T-cell (primary cell): Measurements from ENCODE around the gene GRK6. TPM values are rescaled to one million over a fixed set of nuclear protein-coding genes. Genes with fewer than 3 reads are reported as not detected.

Source experiments
- total RNA-seq, 35 experiments: library from RNA in 6 of 35; stranded (reverse) in 6 of 35; fragments of 120-200 nt in 1 of 35; gene quantifications; one replicate each; pipeline versions ENCODE4 v1.2.1 to v1.2.4 and lab custom pipeline; 2013 to 2026

Gene GRK6
- total RNA-seq, 5 donors from 2014 or later (not counting 1 experiment from before 2014, with no cell fraction given), result 196 to 226 (median 216) TPM

Other genes starting within 250 kb of the GRK6 start
- 10 to 100 TPM; 18.2 to 34.0 (median 25.2) TPM for gene RAB24, start 123.0 kb upstream of the GRK6 start, total RNA-seq
- 10 to 100 TPM; 52.0 to 84.9 (median 74.5) TPM for gene PRELID1, start 122.9 kb upstream of the GRK6 start, total RNA-seq
- 10 to 100 TPM in 4 of 5 donors, 1 to 10 TPM in 1; 9.3 to 15.2 (median 12.4) TPM for gene MXD3, start 114.8 kb upstream of the GRK6 start, total RNA-seq
- 100 to 1,000 TPM in 3 of 5 donors, 10 to 100 TPM in 2; 67.2 to 122 (median 106) TPM for gene LMAN2, start 75.0 kb upstream of the GRK6 start, total RNA-seq
- gene RGS14, start 68.8 kb upstream of the GRK6 start, total RNA-seq, result 100 to 1,000 TPM in 3 of 5 donors, 10 to 100 TPM in 2; 85.7 to 209 (median 195) TPM
- under 1 TPM in 3 of 5 donors, not detected in 2; 0.13 to 0.18 (median 0.16) TPM for gene SLC34A1, start 42.2 kb upstream of the GRK6 start, total RNA-seq
- not detected for gene PFN3, start 26.0 kb upstream of the GRK6 start, total RNA-seq
- under 1 TPM in 4 of 5 donors, not detected in 1; 0.28 to 0.98 (median 0.42) TPM for gene F12, start 17.1 kb upstream of the GRK6 start, total RNA-seq
- gene PRR7, start 20.1 kb downstream of the GRK6 start, total RNA-seq, result 10 to 100 TPM in 4 of 5 donors, 1 to 10 TPM in 1; 9.5 to 28.2 (median 12.3) TPM
- gene DBN1, start 47.0 kb downstream of the GRK6 start, total RNA-seq, result 10 to 100 TPM; 11.6 to 41.3 (median 21.1) TPM
- 10 to 100 TPM in 4 of 5 donors, 1 to 10 TPM in 1; 9.8 to 17.8 (median 12.8) TPM for gene PDLIM7, start 70.9 kb downstream of the GRK6 start, total RNA-seq
- gene DOK3, start 83.2 kb downstream of the GRK6 start, total RNA-seq, result 1 to 10 TPM; 1.1 to 5.8 (median 4.3) TPM
- 100 to 1,000 TPM in 3 of 5 donors, 10 to 100 TPM in 2; 64.8 to 118 (median 106) TPM for gene DDX41, start 90.3 kb downstream of the GRK6 start, total RNA-seq
- 100 to 1,000 TPM; 162 to 233 (median 217) TPM for gene FAM193B, start 127.9 kb downstream of the GRK6 start, total RNA-seq
- gene TMED9, start 165.5 kb downstream of the GRK6 start, total RNA-seq, result 10 to 100 TPM; 51.2 to 96.1 (median 84.8) TPM
- gene B4GALT7, start 173.5 kb downstream of the GRK6 start, total RNA-seq, result 10 to 100 TPM; 30.4 to 46.7 (median 39.1) TPM